Testis (tissue), 2 donors: ENCODE results near the gene GNPTAB.
A peak's percentile ranks its signal among the peaks of the same experiment; 100 is the strongest.

Experiments
- POLR2A ChIP-seq: fragments of 450-650 bp; IDR thresholded peaks from one replicate; pipeline ENCODE4 v1.6.1; 2017; ENCODE audit warnings: antibody characterized with exemption, mild to moderate bottlenecking, moderate library complexity
- TF ChIP-seq, protein P1 (sequence below), 3 experiments: fragments of 450-650 bp in 2 of 3; fragments of 200-600 bp in 1 of 3; sonication (generic) in 1 of 3; IDR thresholded peaks; one replicate each; pipeline ENCODE4 v1.5.1; 2016 to 2019; ENCODE audit warnings: antibody characterized with exemption in 3 of 3, mild to moderate bottlenecking in 2 of 3, moderate library complexity in 1 of 3

DNA sequence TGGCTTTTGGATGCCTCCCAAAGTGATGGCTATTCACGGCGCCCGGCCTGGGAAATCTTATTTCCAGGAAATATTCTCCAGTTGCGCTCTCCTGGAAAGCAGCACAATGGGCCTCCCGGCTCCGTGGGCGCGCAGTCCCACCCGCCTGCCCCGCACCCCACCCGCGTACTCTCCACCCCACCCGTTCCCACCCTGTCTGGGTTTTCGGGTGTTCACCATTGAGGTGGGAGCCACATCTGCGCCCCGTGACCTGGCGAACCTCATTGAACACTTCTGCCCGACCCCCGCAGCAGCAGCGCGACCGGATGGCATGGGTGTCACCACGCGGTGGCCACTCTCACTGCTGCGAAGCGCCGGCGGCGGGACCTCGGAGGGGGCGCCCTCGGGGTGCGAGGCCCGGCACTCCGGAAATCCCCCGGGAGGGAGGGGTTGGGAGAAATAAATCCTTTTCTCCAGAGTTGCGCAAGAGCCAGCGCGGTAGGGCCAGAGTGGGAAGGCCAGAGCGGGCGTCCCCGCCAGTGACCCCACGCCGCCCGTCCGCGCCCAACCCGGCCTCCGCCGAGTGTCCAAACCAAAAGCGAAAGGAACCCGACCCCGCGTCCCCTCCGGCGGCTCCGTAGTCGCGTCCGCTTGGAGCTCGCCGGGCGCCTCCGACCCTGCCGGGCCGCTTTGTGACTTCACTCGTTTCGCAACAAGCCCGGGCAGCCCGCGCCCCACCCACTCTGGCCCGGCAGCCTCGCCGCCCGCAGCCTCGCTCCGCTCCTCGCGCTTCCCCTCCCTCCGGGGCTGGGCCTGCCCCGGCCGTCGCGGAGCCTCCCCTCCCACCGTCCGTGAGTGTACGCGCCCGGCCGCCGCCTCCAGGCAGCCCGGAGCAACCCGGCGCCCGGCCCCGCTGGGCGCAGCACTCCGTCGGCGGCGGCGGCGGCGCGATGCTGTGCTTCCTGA, 46.4 kb upstream of the GNPTAB start, which contains the start of gene DRAM1:
- TF ChIP-seq POLR2A, result no peak
- TF ChIP-seq, protein P1, sequence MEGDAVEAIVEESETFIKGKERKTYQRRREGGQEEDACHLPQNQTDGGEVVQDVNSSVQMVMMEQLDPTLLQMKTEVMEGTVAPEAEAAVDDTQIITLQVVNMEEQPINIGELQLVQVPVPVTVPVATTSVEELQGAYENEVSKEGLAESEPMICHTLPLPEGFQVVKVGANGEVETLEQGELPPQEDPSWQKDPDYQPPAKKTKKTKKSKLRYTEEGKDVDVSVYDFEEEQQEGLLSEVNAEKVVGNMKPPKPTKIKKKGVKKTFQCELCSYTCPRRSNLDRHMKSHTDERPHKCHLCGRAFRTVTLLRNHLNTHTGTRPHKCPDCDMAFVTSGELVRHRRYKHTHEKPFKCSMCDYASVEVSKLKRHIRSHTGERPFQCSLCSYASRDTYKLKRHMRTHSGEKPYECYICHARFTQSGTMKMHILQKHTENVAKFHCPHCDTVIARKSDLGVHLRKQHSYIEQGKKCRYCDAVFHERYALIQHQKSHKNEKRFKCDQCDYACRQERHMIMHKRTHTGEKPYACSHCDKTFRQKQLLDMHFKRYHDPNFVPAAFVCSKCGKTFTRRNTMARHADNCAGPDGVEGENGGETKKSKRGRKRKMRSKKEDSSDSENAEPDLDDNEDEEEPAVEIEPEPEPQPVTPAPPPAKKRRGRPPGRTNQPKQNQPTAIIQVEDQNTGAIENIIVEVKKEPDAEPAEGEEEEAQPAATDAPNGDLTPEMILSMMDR (IDR thresholded peaks at IDR 0.05), result peak in 1 of 3 experiments; percentile 7
